ENCODE measurements around the gene C8A. TPM values are rescaled to one million over a fixed set of nuclear protein-coding genes. Genes with fewer than 3 reads are reported as not detected.

C8A gene
- polyA plus RNA-seq, 1 experiment, result not detected

GRCh38 chr1:56916630-56917029 is 62.0 kb downstream of the C8A start:
- Histone ChIP-seq H3K36me3 (ENCODE audit: control insufficient read depth, insufficient read depth, low read length) (no peaks in the 10 kb centered on the region), H3K27me3 (ENCODE audit: control insufficient read depth, insufficient read depth, low read length) (no peaks in the 10 kb centered on the region), H3K4me3 (ENCODE audit: low read depth, low read length) (no peak overlapping the region)
- POLR2A ChIA-PET, result no interaction called here
- TF ChIP-seq CTCF (IDR thresholded peaks at IDR 0.05; ENCODE audit: insufficient read depth, low read depth, low read length), result no peak
- CTCF ChIA-PET, result interaction anchor here (1.9 kb wide), 1 partner anchor 13 kb away, joined by 5 read pairs; no protein-coding TSS in a partner anchor
- DNase-seq (ENCODE audit: low read depth), result no peak

GRCh38 chr1:56917356-56917755 is 62.8 kb downstream of the C8A start:
- H3K27me3 ChIP-seq (ENCODE audit: control insufficient read depth, insufficient read depth, low read length), result no peaks in the 10 kb centered on the region
- DNase-seq (ENCODE audit: low read depth), result no peak
- H3K36me3 ChIP-seq (ENCODE audit: control insufficient read depth, insufficient read depth, low read length), result no peaks in the 10 kb centered on the region
- POLR2A ChIA-PET, result no interaction called here
- TF ChIP-seq CTCF (IDR thresholded peaks at IDR 0.05; ENCODE audit: insufficient read depth, low read depth, low read length), result no peak
- H3K4me3 ChIP-seq (ENCODE audit: low read depth, low read length), result no peak overlapping the region
- CTCF ChIA-PET, result no interaction called here

- DNase-seq (ENCODE audit: low read depth), result no peak
- Histone ChIP-seq H3K36me3 (ENCODE audit: control insufficient read depth, insufficient read depth, low read length) (no peaks in the 10 kb centered on the region), H3K4me3 (ENCODE audit: low read depth, low read length) (no peak overlapping the region), H3K27me3 (ENCODE audit: control insufficient read depth, insufficient read depth, low read length) (no peaks in the 10 kb centered on the region)
- ChIA-PET POLR2A (no interaction called here), CTCF (interaction anchor here (0.6 to 1.2 kb wide), 2 partner anchors 46 to 1017 kb away, joined by 3 to 4 read pairs; no protein-coding TSS in a partner anchor)
- no peak for TF ChIP-seq CTCF (IDR thresholded peaks at IDR 0.05; ENCODE audit: insufficient read depth, low read depth, low read length)
Observed at GRCh38 chr1:56920591-56921001, 66.0 kb downstream of the C8A start.

- Histone ChIP-seq H3K27me3 (ENCODE audit: control insufficient read depth, insufficient read depth, low read length) (no peaks in the 10 kb centered on the region), H3K4me3 (ENCODE audit: low read depth, low read length) (no peak overlapping the region), H3K36me3 (ENCODE audit: control insufficient read depth, insufficient read depth, low read length) (no peaks in the 10 kb centered on the region)
- no peak for TF ChIP-seq CTCF (IDR thresholded peaks at IDR 0.05; ENCODE audit: insufficient read depth, low read depth, low read length)
- ChIA-PET CTCF (interaction anchor here (1.1 to 1.2 kb wide), 4 partner anchors 9 to 1016 kb away, joined by 3 to 4 read pairs (median 3); no protein-coding TSS in a partner anchor), POLR2A (interaction anchor here (0.7 kb wide), 1 partner anchor 44 kb away, joined by 3 read pairs; no protein-coding TSS in a partner anchor)
- no peak for DNase-seq (ENCODE audit: low read depth)
Observed at GRCh38 chr1:56921479-56921878, 66.9 kb downstream of the C8A start.

- ChIA-PET CTCF (interaction anchor here (0.6 to 1.1 kb wide), 4 partner anchors 10 to 26 kb away, joined by 3 to 5 read pairs (median 4); no protein-coding TSS in a partner anchor), POLR2A (no interaction called here)
- DNase-seq (ENCODE audit: low read depth), result no peak
- Histone ChIP-seq H3K27me3 (ENCODE audit: control insufficient read depth, insufficient read depth, low read length) (no peaks in the 10 kb centered on the region), H3K4me3 (ENCODE audit: low read depth, low read length) (no peak overlapping the region), H3K36me3 (ENCODE audit: control insufficient read depth, insufficient read depth, low read length) (no peaks in the 10 kb centered on the region)
- TF ChIP-seq CTCF (IDR thresholded peaks at IDR 0.05; ENCODE audit: insufficient read depth, low read depth, low read length), result no peak
Observed at GRCh38 chr1:56922070-56922469, 67.5 kb downstream of the C8A start.

Measured in BJ (cell line).